WTC11 (cell line): ENCODE results near the gene TMEM117. TPM values are rescaled to one million over a fixed set of nuclear protein-coding genes. Genes with fewer than 3 reads are reported as not detected.

Source experiments
- ATAC-seq: fragments of 200-7000 bp; cut with Tn5 transposase; 2 replicates; pipeline ENCODE4 v1.10.0; 2021; ENCODE audit warnings: mild to moderate bottlenecking, moderate library complexity
- CTCF ChIA-PET: fragments of 300-600 bp; sonication (Branson Sonifier 250); formaldehyde crosslinking; loops from one replicate; lab custom pipeline; 2021; ENCODE audit warnings: antibody characterized with exemption; lab: Charles Lee
- POLR2A ChIA-PET: fragments of 350-600 bp; sonication (Branson Sonifier 250); formaldehyde crosslinking; loops from one replicate; lab custom pipeline; 2021; ENCODE audit warnings: antibody characterized with exemption; lab: Charles Lee
- DNase-seq: peaks from one replicate; pipeline ENCODE4 v3.0.0; 2021; ENCODE audit warnings: low spot score
- H3K27ac Mint-ChIP-seq: 2 replicates; pipeline ENCODE4 v1.8.0; 2021; ENCODE audit warnings: mixed read lengths
- H3K27me3 Mint-ChIP-seq: 2 replicates; pipeline ENCODE4 v1.8.0; 2021; ENCODE audit warnings: low read depth, mild to moderate bottlenecking, moderate library complexity, mixed read lengths
- H3K36me3 Mint-ChIP-seq: 2 replicates; pipeline ENCODE4 v1.8.0; 2021; ENCODE audit warnings: mixed read lengths
- H3K4me1 Mint-ChIP-seq: 2 replicates; pipeline ENCODE4 v1.8.0; 2022; ENCODE audit warnings: mixed read lengths
- H3K4me3 Mint-ChIP-seq: 2 replicates; pipeline ENCODE4 v1.8.0; 2021; ENCODE audit warnings: mild to moderate bottlenecking, moderate library complexity, mixed read lengths
- H3K9me3 Mint-ChIP-seq: 2 replicates; pipeline ENCODE4 v1.8.0; 2021; ENCODE audit warnings: mixed read lengths
- ARID4B ChIP-seq: sonication (generic); formaldehyde crosslinking; IDR thresholded peaks from 2 replicates; pipeline ENCODE4 v1.8.0; 2023; ENCODE audit warnings: missing genetic modification reagents, mild to moderate bottlenecking, borderline replicate concordance
- ATF1 ChIP-seq: sonication (generic); formaldehyde crosslinking; IDR thresholded peaks from 2 replicates; pipeline ENCODE4 v1.8.1; 2023; ENCODE audit warnings: mild to moderate bottlenecking, moderate library complexity, missing genetic modification reagents
- CREM ChIP-seq: sonication (generic); formaldehyde crosslinking; IDR thresholded peaks from 2 replicates; pipeline ENCODE4 v1.8.1; 2022; ENCODE audit warnings: mild to moderate bottlenecking, missing genetic modification reagents, moderate library complexity
- EMX1 ChIP-seq: fragments of 250-450 bp; sonication (Bioruptor Pico); IDR thresholded peaks from 2 replicates; pipeline ENCODE4 v1.8.0; 2021; ENCODE audit warnings: mild to moderate bottlenecking
- ESRRA ChIP-seq: sonication (generic); formaldehyde crosslinking; IDR thresholded peaks from 2 replicates; pipeline ENCODE4 v1.8.1; 2022; ENCODE audit warnings: mild to moderate bottlenecking, missing genetic modification reagents, borderline replicate concordance
- ETV6 ChIP-seq: sonication (generic); formaldehyde crosslinking; IDR thresholded peaks from 2 replicates; pipeline ENCODE4 v1.8.1; 2022; ENCODE audit warnings: mild to moderate bottlenecking, missing genetic modification reagents
- FOXJ3 ChIP-seq: sonication (generic); formaldehyde crosslinking; IDR thresholded peaks from 2 replicates; pipeline ENCODE4 v1.9.0; 2021; ENCODE audit warnings: missing genetic modification reagents, mild to moderate bottlenecking, borderline replicate concordance
- FOXK1 ChIP-seq: sonication (generic); formaldehyde crosslinking; IDR thresholded peaks from 2 replicates; pipeline ENCODE4 v1.8.0; 2022; ENCODE audit warnings: mild to moderate bottlenecking, moderate library complexity, missing genetic modification reagents
- FOXP4 ChIP-seq: sonication (generic); formaldehyde crosslinking; IDR thresholded peaks from 2 replicates; pipeline ENCODE4 v1.8.0; 2022; ENCODE audit warnings: mild to moderate bottlenecking, missing genetic modification reagents
- GTF2I ChIP-seq: fragments of 250-450 bp; sonication (Bioruptor Pico); conservative IDR thresholded peaks from 2 replicates; pipeline ENCODE4 v1.4.0; 2021; ENCODE audit warnings: mild to moderate bottlenecking
- IRF1 ChIP-seq: sonication (generic); formaldehyde crosslinking; IDR thresholded peaks from 2 replicates; pipeline ENCODE4 v1.8.0; 2023; ENCODE audit warnings: missing genetic modification reagents
- JAZF1 ChIP-seq: fragments of 250-450 bp; sonication (Bioruptor Pico); IDR thresholded peaks from 2 replicates; pipeline ENCODE4 v1.9.0; 2021; ENCODE audit warnings: moderate library complexity, mild to moderate bottlenecking, inconsistent platforms
- JUN ChIP-seq: sonication (generic); formaldehyde crosslinking; IDR thresholded peaks from 2 replicates; pipeline ENCODE4 v1.8.0; 2023; ENCODE audit warnings: mild to moderate bottlenecking, missing genetic modification reagents
- NFE2L1 ChIP-seq: sonication (generic); formaldehyde crosslinking; IDR thresholded peaks from 2 replicates; pipeline ENCODE4 v1.8.1; 2023; ENCODE audit warnings: missing genetic modification reagents
- NR3C1 ChIP-seq: sonication (generic); formaldehyde crosslinking; conservative IDR thresholded peaks from 2 replicates; pipeline ENCODE4 v1.8.1; 2023; ENCODE audit warnings: low read depth, mild to moderate bottlenecking, missing genetic modification reagents
- OVOL2 ChIP-seq: fragments of 250-450 bp; sonication (Bioruptor Pico); IDR thresholded peaks from 2 replicates; pipeline ENCODE4 v1.9.0; 2021; ENCODE audit warnings: mild to moderate bottlenecking, borderline replicate concordance
- PREB ChIP-seq: sonication (generic); formaldehyde crosslinking; IDR thresholded peaks from 2 replicates; pipeline ENCODE4 v1.8.1; 2022; ENCODE audit warnings: mild to moderate bottlenecking, missing genetic modification reagents, moderate library complexity, borderline replicate concordance
- TEAD4 ChIP-seq: sonication (generic); formaldehyde crosslinking; IDR thresholded peaks from 2 replicates; pipeline ENCODE4 v1.8.0; 2022; ENCODE audit warnings: mild to moderate bottlenecking, missing genetic modification reagents
- TP53 ChIP-seq: sonication (generic); formaldehyde crosslinking; IDR thresholded peaks from 2 replicates; pipeline ENCODE4 v1.8.1; 2023; ENCODE audit warnings: mild to moderate bottlenecking, missing genetic modification reagents
- ZBTB21 ChIP-seq: sonication (generic); formaldehyde crosslinking; IDR thresholded peaks from 2 replicates; pipeline ENCODE4 v1.8.1; 2023; ENCODE audit warnings: mild to moderate bottlenecking, missing genetic modification reagents, borderline replicate concordance
- ZNF121 ChIP-seq: sonication (generic); formaldehyde crosslinking; IDR thresholded peaks from 2 replicates; pipeline ENCODE4 v1.8.0; 2023; ENCODE audit warnings: missing genetic modification reagents
- ZNF263 ChIP-seq: sonication (generic); formaldehyde crosslinking; IDR thresholded peaks from 2 replicates; pipeline ENCODE4 v1.8.1; 2022; ENCODE audit warnings: low read depth, mild to moderate bottlenecking, moderate library complexity, missing genetic modification reagents
- total RNA-seq: library from RNA; stranded (reverse); gene quantifications from 3 replicates; pipeline ENCODE4 v1.2.3, GENCODE V29; 2021
- TF ChIP-seq, protein P1 (sequence below): fragments of 250-450 bp; sonication (Bioruptor Pico); IDR thresholded peaks from 2 replicates; pipeline ENCODE4 v1.9.0; 2021; ENCODE audit warnings: mild to moderate bottlenecking
- TF ChIP-seq, protein P2 (sequence below): fragments of 250-450 bp; sonication (Bioruptor Pico); IDR thresholded peaks from 2 replicates; pipeline ENCODE4 v1.8.0; 2021; ENCODE audit warnings: mild to moderate bottlenecking

Gene TMEM117
- total RNA-seq, 1 experiment from 2014 or later: 1.5 TPM

GRCh38 chr12:44159216-44159615 lies 323.3 kb downstream of the TMEM117 start:
- CTCF ChIA-PET: interaction anchor here (1.7 kb wide), 1 partner anchor 144 kb away, joined by 6 read pairs; no protein-coding TSS in a partner anchor
- Mint-ChIP-seq H3K27ac (no peak overlapping the region), H3K27me3 (no peaks in the 10 kb centered on the region), H3K9me3 (no peaks in the 10 kb centered on the region), H3K4me3 (no peak overlapping the region), H3K4me1 (peaks cover 13% of the 10 kb centered on the region), H3K36me3 (no peaks in the 10 kb centered on the region)
- POLR2A ChIA-PET: no interaction called here
- TF ChIP-seq GTF2I (CRISPR knock-in tag): no peak
- TF ChIP-seq CREM: no peak
- no peak for TF ChIP-seq EMX1
- TF ChIP-seq ETV6: no peak
- TF ChIP-seq OVOL2: no peak
- no peak for TF ChIP-seq ZBTB21 (CRISPR knock-in tag)
- no peak for TF ChIP-seq NFE2L1 (CRISPR knock-in tag)
- no peak for TF ChIP-seq ARID4B (CRISPR knock-in tag)
- no peak for TF ChIP-seq NR3C1 (CRISPR knock-in tag)
- no peak for TF ChIP-seq JAZF1 (CRISPR knock-in tag)
- TF ChIP-seq TEAD4: no peak
- TF ChIP-seq FOXJ3 (CRISPR knock-in tag): no peak
- TF ChIP-seq ZNF263: no peak
- no peak for TF ChIP-seq ATF1 (CRISPR knock-in tag)
- no peak for TF ChIP-seq ZNF121 (CRISPR knock-in tag)
- no peak for TF ChIP-seq PREB (CRISPR knock-in tag)
- no peak for TF ChIP-seq IRF1 (CRISPR knock-in tag)
- TF ChIP-seq TP53: no peak
- ATAC-seq (no peak), DNase-seq (no peak)

GRCh38 chr12:44159862-44160261 lies 324.0 kb downstream of the TMEM117 start:
- Mint-ChIP-seq H3K27me3 (no peaks in the 10 kb centered on the region), H3K27ac (no peak overlapping the region), H3K36me3 (no peaks in the 10 kb centered on the region), H3K4me3 (no peak overlapping the region), H3K9me3 (no peaks in the 10 kb centered on the region), H3K4me1 (peaks cover 13% of the 10 kb centered on the region)
- CTCF ChIA-PET: interaction anchor here (1.7 kb wide), 1 partner anchor 145 kb away, joined by 6 read pairs; no protein-coding TSS in a partner anchor
- DNase-seq: no peak
- ATAC-seq: no peak
- POLR2A ChIA-PET: no interaction called here
- TF ChIP-seq ZNF263: no peak
- no peak for TF ChIP-seq FOXP4
- no peak for TF ChIP-seq NFE2L1 (CRISPR knock-in tag)
- TF ChIP-seq FOXK1 (CRISPR knock-in tag): no peak
- TF ChIP-seq TP53: no peak
- TF ChIP-seq, protein P1, sequence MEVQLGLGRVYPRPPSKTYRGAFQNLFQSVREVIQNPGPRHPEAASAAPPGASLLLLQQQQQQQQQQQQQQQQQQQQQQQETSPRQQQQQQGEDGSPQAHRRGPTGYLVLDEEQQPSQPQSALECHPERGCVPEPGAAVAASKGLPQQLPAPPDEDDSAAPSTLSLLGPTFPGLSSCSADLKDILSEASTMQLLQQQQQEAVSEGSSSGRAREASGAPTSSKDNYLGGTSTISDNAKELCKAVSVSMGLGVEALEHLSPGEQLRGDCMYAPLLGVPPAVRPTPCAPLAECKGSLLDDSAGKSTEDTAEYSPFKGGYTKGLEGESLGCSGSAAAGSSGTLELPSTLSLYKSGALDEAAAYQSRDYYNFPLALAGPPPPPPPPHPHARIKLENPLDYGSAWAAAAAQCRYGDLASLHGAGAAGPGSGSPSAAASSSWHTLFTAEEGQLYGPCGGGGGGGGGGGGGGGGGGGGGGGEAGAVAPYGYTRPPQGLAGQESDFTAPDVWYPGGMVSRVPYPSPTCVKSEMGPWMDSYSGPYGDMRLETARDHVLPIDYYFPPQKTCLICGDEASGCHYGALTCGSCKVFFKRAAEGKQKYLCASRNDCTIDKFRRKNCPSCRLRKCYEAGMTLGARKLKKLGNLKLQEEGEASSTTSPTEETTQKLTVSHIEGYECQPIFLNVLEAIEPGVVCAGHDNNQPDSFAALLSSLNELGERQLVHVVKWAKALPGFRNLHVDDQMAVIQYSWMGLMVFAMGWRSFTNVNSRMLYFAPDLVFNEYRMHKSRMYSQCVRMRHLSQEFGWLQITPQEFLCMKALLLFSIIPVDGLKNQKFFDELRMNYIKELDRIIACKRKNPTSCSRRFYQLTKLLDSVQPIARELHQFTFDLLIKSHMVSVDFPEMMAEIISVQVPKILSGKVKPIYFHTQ (CRISPR knock-in tag): no peak
- TF ChIP-seq ETV6: no peak
- no peak for TF ChIP-seq JUN (CRISPR knock-in tag)
- TF ChIP-seq, protein P2, sequence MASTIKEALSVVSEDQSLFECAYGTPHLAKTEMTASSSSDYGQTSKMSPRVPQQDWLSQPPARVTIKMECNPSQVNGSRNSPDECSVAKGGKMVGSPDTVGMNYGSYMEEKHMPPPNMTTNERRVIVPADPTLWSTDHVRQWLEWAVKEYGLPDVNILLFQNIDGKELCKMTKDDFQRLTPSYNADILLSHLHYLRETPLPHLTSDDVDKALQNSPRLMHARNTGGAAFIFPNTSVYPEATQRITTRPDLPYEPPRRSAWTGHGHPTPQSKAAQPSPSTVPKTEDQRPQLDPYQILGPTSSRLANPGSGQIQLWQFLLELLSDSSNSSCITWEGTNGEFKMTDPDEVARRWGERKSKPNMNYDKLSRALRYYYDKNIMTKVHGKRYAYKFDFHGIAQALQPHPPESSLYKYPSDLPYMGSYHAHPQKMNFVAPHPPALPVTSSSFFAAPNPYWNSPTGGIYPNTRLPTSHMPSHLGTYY (CRISPR knock-in tag): no peak
- no peak for TF ChIP-seq ESRRA (CRISPR knock-in tag)
